ENCODE data around the gene SLC19A1.

SLC19A1 gene

GRCh38 chr21:45583831-45584509 is 41.7 kb upstream of the SLC19A1 start:
- Histone ChIP-seq H3K36me3 (ENCODE audit: control insufficient read depth in 2 of 2, insufficient read depth in 2 of 2, low read length in 2 of 2) (no peaks in the 10 kb centered on the region), H3K27ac (ENCODE audit: low read length) (no peak overlapping the region), H3K4me3 (ENCODE audit: low read length in 2 of 2) (no peak overlapping the region), H3K9me3 (ENCODE audit: control insufficient read depth in 2 of 2, low read length in 2 of 2) (peaks cover 12 to 13% of the 10 kb centered on the region in 2 donors), H3K27me3 (ENCODE audit: control insufficient read depth in 1 of 2, insufficient read depth in 2 of 2, low read length in 2 of 2) (peaks cover 0 to 7% of the 10 kb centered on the region in 2 donors), H3K9ac (ENCODE audit: low read length in 2 of 2) (no peak overlapping the region), H3K4me1 (ENCODE audit: control insufficient read depth, insufficient read depth, low read length) (no peaks in the 10 kb centered on the region)

GRCh38 chr21:45582128-45582527 is 39.9 kb upstream of the SLC19A1 start:
- Histone ChIP-seq H3K4me3 (ENCODE audit: low read length in 2 of 2) (no peak overlapping the region), H3K27me3 (ENCODE audit: control insufficient read depth in 1 of 2, insufficient read depth in 2 of 2, low read length in 2 of 2) (peaks cover 0 to 4% of the 10 kb centered on the region in 2 donors), H3K9ac (ENCODE audit: low read length in 2 of 2) (no peak overlapping the region), H3K36me3 (ENCODE audit: control insufficient read depth in 2 of 2, insufficient read depth in 2 of 2, low read length in 2 of 2) (no peaks in the 10 kb centered on the region), H3K4me1 (ENCODE audit: control insufficient read depth, insufficient read depth, low read length) (no peaks in the 10 kb centered on the region), H3K27ac (ENCODE audit: low read length) (no peak overlapping the region), H3K9me3 (ENCODE audit: control insufficient read depth in 2 of 2, low read length in 2 of 2) (peaks cover 7 to 12% of the 10 kb centered on the region in 2 donors)

GRCh38 chr21:45581322-45581712 is 39.1 kb upstream of the SLC19A1 start:
- no peaks in the 10 kb centered on the region for H3K36me3 ChIP-seq (ENCODE audit: control insufficient read depth in 2 of 2, insufficient read depth in 2 of 2, low read length in 2 of 2)
- peaks cover 0 to 4% of the 10 kb centered on the region in 2 donors for H3K27me3 ChIP-seq (ENCODE audit: control insufficient read depth in 1 of 2, insufficient read depth in 2 of 2, low read length in 2 of 2)
- H3K9me3 ChIP-seq (ENCODE audit: control insufficient read depth in 2 of 2, low read length in 2 of 2) = peaks cover 6 to 8% of the 10 kb centered on the region in 2 donors
- H3K27ac ChIP-seq (ENCODE audit: low read length) = no peak overlapping the region
- no peaks in the 10 kb centered on the region for H3K4me1 ChIP-seq (ENCODE audit: control insufficient read depth, insufficient read depth, low read length)
- no peak overlapping the region for H3K4me3 ChIP-seq (ENCODE audit: low read length in 2 of 2)
- H3K9ac ChIP-seq (ENCODE audit: low read length in 2 of 2) = no peak overlapping the region

GRCh38 chr21:45580576-45581321 is 38.5 kb upstream of the SLC19A1 start:
- Histone ChIP-seq H3K4me3 (ENCODE audit: low read length in 2 of 2) (no peak overlapping the region), H3K9me3 (ENCODE audit: control insufficient read depth in 2 of 2, low read length in 2 of 2) (peaks cover under 1 to 3% of the 10 kb centered on the region in 2 donors)

GRCh38 chr21:45580181-45580575 is 37.9 kb upstream of the SLC19A1 start:
- Histone ChIP-seq H3K27me3 (ENCODE audit: control insufficient read depth in 1 of 2, insufficient read depth in 2 of 2, low read length in 2 of 2) (peaks cover 0 to 4% of the 10 kb centered on the region in 2 donors), H3K9ac (ENCODE audit: low read length in 2 of 2) (no peak overlapping the region), H3K9me3 (ENCODE audit: control insufficient read depth in 2 of 2, low read length in 2 of 2) (no peaks in the 10 kb centered on the region), H3K36me3 (ENCODE audit: control insufficient read depth in 2 of 2, insufficient read depth in 2 of 2, low read length in 2 of 2) (no peaks in the 10 kb centered on the region), H3K4me1 (ENCODE audit: control insufficient read depth, insufficient read depth, low read length) (no peaks in the 10 kb centered on the region), H3K4me3 (ENCODE audit: low read length in 2 of 2) (no peak overlapping the region), H3K27ac (ENCODE audit: low read length) (no peak overlapping the region)

More at GRCh38 chr21:45580576-45581321, 38.5 kb upstream of the SLC19A1 start:
- H3K27ac ChIP-seq (ENCODE audit: low read length) = no peak overlapping the region
- H3K9ac ChIP-seq (ENCODE audit: low read length in 2 of 2) = no peak overlapping the region
- no peaks in the 10 kb centered on the region for H3K36me3 ChIP-seq (ENCODE audit: control insufficient read depth in 2 of 2, insufficient read depth in 2 of 2, low read length in 2 of 2)
- no peaks in the 10 kb centered on the region for H3K4me1 ChIP-seq (ENCODE audit: control insufficient read depth, insufficient read depth, low read length)
- H3K27me3 ChIP-seq (ENCODE audit: control insufficient read depth in 1 of 2, insufficient read depth in 2 of 2, low read length in 2 of 2) = peaks cover 0 to 4% of the 10 kb centered on the region in 2 donors

- Histone ChIP-seq H3K4me1 (ENCODE audit: control insufficient read depth, insufficient read depth, low read length) (no peaks in the 10 kb centered on the region), H3K27me3 (ENCODE audit: control insufficient read depth in 1 of 2, insufficient read depth in 2 of 2, low read length in 2 of 2) (peaks cover 0 to 4% of the 10 kb centered on the region in 2 donors)
These were observed 37.3 kb upstream of the SLC19A1 start for GRCh38 chr21:45579383-45580180.

GRCh38 chr21:45578811-45579381 is 36.7 kb upstream of the SLC19A1 start:
- Histone ChIP-seq H3K9me3 (ENCODE audit: control insufficient read depth in 2 of 2, low read length in 2 of 2) (no peaks in the 10 kb centered on the region), H3K27me3 (ENCODE audit: control insufficient read depth in 1 of 2, insufficient read depth in 2 of 2, low read length in 2 of 2) (peaks cover 0 to 2% of the 10 kb centered on the region in 2 donors)

More at GRCh38 chr21:45579383-45580180, 37.3 kb upstream of the SLC19A1 start:
- no peaks in the 10 kb centered on the region for H3K9me3 ChIP-seq (ENCODE audit: control insufficient read depth in 2 of 2, low read length in 2 of 2)
- H3K36me3 ChIP-seq (ENCODE audit: control insufficient read depth in 2 of 2, insufficient read depth in 2 of 2, low read length in 2 of 2) = no peaks in the 10 kb centered on the region
- H3K27ac ChIP-seq (ENCODE audit: low read length) = no peak overlapping the region
- no peak overlapping the region for H3K4me3 ChIP-seq (ENCODE audit: low read length in 2 of 2)
- no peak overlapping the region for H3K9ac ChIP-seq (ENCODE audit: low read length in 2 of 2)

GRCh38 chr21:45578176-45578801 is 36.0 kb upstream of the SLC19A1 start:
- Histone ChIP-seq H3K9me3 (ENCODE audit: control insufficient read depth in 2 of 2, low read length in 2 of 2) (no peaks in the 10 kb centered on the region), H3K9ac (ENCODE audit: low read length in 2 of 2) (no peak overlapping the region), H3K27ac (ENCODE audit: low read length) (no peak overlapping the region), H3K27me3 (ENCODE audit: control insufficient read depth in 1 of 2, insufficient read depth in 2 of 2, low read length in 2 of 2) (peaks cover 0 to 2% of the 10 kb centered on the region in 2 donors), H3K4me3 (ENCODE audit: low read length in 2 of 2) (no peak overlapping the region), H3K4me1 (ENCODE audit: control insufficient read depth, insufficient read depth, low read length) (peaks cover 6% of the 10 kb centered on the region), H3K36me3 (ENCODE audit: control insufficient read depth in 2 of 2, insufficient read depth in 2 of 2, low read length in 2 of 2) (no peaks in the 10 kb centered on the region)

More at GRCh38 chr21:45578811-45579381, 36.7 kb upstream of the SLC19A1 start:
- no peaks in the 10 kb centered on the region for H3K4me1 ChIP-seq (ENCODE audit: control insufficient read depth, insufficient read depth, low read length)
- H3K4me3 ChIP-seq (ENCODE audit: low read length in 2 of 2) = no peak overlapping the region
- no peak overlapping the region for H3K27ac ChIP-seq (ENCODE audit: low read length)
- no peaks in the 10 kb centered on the region for H3K36me3 ChIP-seq (ENCODE audit: control insufficient read depth in 2 of 2, insufficient read depth in 2 of 2, low read length in 2 of 2)
- no peak overlapping the region for H3K9ac ChIP-seq (ENCODE audit: low read length in 2 of 2)

- no peaks in the 10 kb centered on the region for H3K9me3 ChIP-seq (ENCODE audit: control insufficient read depth in 2 of 2, low read length in 2 of 2)
- H3K9ac ChIP-seq (ENCODE audit: low read length in 2 of 2) = no peak overlapping the region
- no peak overlapping the region for H3K4me3 ChIP-seq (ENCODE audit: low read length in 2 of 2)
- H3K36me3 ChIP-seq (ENCODE audit: control insufficient read depth in 2 of 2, insufficient read depth in 2 of 2, low read length in 2 of 2) = no peaks in the 10 kb centered on the region
- H3K27me3 ChIP-seq (ENCODE audit: control insufficient read depth in 1 of 2, insufficient read depth in 2 of 2, low read length in 2 of 2) = peaks cover 0 to 2% of the 10 kb centered on the region in 2 donors
- H3K4me1 ChIP-seq (ENCODE audit: control insufficient read depth, insufficient read depth, low read length) = peaks cover 9% of the 10 kb centered on the region
- no peak overlapping the region for H3K27ac ChIP-seq (ENCODE audit: low read length)
These were observed 35.5 kb upstream of the SLC19A1 start for GRCh38 chr21:45577801-45578175.

Measured in stomach smooth muscle (tissue), 2 donors.